Activated CD4-positive, alpha-beta T cell treated with anti-CD3 and anti-CD28 coated beads, Interleukin-2, amount 50 U/mL, for 4 hours (primary cell): ENCODE measurements around the gene PRR29.
"Not testable (repeated sequence)": the region's sequence is repeated elsewhere in the genome, so short reads cannot be mapped to it uniquely, and the experiment has no call there.

ENCODE experiments used
- DNase-seq, 2 experiments: peaks; one replicate each; pipeline ENCODE4 v3.0.0-alpha.2; 2020

The PRR29 gene

DNA sequence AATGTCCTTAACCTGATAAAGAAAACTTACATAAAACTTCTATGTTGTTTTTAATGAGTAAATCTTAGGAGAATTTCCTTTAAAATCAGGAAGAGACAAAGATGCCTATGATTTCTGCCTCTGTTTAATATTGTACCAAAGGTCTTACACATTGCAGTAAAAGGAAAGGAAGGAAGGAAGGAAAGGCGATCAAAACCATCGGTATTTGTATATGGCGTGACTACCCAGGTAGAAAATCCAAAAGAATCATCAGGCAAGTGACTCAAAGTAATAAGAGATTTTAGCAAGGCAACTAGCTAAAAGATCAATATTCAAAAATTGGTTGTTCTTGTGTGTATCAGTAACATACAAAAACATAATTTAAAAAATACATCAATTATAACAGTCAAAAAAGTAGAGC, 18.8 kb downstream of the PRR29 start:
- DNase-seq: no peak

DNA sequence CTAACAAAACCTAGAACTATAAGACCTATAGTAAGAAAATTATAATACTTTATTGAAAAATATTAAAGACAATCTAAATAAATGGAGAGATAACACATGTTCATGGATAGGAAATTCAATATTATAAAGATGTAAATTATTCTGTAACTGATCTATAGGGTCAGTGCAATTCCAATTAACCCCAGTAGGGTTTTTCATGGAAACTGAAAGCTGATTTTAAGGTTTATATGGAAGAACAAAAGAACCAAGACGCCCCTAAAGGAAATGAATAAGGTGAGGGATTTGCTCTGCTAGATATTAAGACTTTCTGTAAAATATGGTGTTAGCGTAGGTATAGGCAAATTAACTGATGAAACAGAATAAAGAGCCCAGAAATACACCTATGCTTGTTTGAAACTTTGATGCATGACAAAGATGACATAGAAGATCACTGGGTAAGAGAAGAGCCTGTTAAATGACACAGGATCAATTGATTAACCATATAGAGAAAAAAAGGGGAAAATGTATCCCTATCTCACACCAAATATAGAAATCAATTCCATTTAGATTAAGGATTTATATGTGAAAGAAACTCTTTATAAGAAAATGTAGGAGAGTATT, 19.3 kb downstream of the PRR29 start:
- DNase-seq: no peak

DNA sequence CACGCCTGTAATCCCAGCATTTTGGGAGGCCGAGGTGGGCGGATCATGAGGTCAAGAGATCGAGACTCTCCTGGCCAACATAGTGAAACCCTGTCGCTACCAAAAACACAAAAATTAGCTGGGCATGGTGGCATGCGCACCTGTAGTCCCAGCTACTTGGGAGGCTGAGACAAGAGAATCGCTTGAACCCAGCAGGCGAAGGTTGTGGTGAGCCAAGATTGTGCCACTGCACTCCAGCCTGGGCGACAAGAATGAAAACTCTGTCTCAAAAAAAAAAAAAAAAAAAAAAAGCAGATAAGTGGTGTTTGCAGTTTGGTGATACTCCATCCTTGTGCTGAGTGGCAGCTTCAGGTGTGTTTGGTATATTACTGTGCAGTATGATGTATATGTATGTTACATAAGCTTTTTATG, 21.4 kb downstream of the PRR29 start:
- not testable (repeated sequence) for DNase-seq

DNA sequence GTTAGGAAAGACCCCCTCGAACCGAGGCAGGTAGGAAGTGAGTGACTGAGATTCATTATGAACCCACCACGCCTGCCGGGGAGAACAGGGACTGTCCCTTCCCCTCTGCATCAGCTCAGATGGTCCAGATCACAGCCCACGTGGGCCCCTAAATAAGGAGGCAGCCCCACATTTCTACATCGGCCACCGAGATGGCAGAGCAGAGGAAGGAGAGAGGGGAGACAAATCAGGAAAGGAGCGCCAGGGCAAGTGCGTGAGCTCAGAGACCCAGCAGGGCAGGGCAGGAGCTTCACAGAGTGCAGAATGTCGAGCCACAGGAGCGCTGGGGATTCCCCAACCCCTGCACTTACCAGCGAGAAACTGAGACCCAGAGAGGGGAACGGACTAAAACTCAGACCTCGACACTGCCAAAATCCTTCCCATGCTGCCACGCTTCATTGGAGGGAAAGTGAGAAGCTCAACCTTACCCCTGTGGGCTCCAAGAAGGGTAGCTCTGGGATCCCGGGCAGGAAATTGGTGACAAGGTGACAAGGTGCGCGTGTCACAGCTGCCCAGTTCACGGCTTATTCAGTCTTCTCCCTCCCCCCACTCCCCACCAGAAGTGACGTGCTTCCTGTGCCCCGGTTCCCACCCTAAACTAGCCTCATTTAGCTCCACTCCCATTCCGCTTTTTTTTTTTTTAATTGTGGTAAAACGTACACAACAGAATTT, 22.1 kb downstream of the PRR29 start, which contains the start of gene ICAM2:
ICAM2 (minus strand) TSS at position 578 of the 711 bp plus-strand sequence. CDS start 13,942 bp downstream, outside the sequence.
- DNase-seq: peak; percentile 84 to 86

DNA sequence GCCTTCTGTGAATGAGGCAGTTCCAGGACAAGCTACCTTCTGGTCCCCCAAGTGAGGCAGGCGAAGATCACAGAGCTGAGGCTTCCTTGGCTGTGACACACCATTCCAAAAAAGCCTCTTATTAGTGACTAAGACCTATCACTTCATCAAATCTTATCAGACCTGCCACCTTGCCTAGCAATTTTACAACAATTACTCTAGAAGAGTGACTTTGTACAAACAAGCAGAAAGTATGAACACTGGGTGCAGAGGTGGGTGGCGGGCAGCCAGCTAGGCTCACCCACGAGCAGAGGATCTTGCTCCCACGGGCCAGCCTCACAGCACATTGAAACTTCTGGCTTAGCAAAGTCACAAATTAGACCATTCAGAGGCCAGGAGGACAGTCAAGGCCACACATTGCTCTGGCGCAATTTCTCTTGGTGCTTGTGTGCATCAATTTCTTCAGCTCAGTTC, 24.5 kb downstream of the PRR29 start:
- no peak for DNase-seq

DNA sequence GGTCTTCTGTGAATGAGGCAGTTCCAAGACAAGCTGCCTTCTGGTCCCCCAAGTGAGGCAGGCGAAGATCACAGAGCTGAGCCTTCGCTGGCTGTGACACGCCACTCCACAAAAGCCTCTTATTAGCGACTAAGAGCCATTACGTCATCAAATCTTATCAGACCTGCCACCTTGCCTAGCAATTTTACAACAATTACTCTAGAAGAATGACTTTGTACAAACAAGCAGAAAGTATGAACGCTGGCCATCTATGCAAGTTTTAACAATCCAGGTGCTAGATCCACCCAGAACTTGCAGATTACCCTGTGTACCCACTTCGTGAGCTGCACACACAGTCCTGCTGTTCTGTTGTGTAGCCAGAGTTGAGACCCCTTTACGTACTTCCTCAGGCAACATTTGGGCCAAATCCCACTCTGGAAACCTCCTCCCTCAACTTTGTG, 26.1 kb downstream of the PRR29 start:
- DNase-seq: no peak

DNA sequence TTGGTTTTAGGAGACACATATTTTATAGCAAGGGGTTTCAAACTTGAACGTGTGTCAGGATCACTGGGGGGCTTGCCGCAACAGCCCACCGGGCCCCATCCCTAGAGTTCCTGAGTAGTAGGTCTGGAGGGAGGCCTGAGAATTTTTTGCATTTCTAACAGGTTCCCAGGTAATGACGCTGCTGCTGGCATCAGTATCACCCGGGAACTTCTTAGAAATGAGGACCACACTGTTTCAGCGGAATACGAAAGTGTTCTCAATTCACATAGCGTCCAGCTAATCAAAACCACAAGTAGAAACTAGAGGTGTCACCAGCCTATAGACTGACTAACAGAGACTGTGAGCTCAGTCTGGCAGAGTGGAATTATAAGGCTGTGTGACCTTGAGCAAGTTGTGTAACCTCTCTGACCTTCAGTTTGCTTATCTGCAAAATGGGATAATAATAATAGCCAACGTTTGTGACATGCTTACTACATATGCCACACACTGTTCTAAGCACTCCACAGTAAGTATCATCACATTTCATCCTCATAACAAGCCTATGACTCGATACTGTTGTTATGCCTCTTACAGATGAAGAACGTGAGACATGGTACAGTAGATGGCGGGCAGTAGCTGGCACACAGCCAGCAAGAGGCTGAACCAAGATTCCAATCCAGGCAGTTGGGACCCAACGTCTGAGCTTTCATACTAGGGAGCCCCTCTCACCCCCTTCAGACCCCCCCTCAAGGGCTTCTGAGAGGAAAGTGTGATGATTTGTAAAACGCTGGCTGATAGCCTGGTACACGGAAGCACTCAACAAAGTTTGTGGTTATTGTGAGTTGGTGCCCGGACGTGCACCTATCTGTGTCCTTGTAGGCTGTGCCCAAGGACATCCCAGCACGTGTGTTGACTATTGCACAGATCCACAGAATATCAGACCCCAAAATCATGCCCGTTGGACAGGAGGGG, 26.9 kb downstream of the PRR29 start:
- peak in 1 of 2 experiments; percentile 26 for DNase-seq

DNA sequence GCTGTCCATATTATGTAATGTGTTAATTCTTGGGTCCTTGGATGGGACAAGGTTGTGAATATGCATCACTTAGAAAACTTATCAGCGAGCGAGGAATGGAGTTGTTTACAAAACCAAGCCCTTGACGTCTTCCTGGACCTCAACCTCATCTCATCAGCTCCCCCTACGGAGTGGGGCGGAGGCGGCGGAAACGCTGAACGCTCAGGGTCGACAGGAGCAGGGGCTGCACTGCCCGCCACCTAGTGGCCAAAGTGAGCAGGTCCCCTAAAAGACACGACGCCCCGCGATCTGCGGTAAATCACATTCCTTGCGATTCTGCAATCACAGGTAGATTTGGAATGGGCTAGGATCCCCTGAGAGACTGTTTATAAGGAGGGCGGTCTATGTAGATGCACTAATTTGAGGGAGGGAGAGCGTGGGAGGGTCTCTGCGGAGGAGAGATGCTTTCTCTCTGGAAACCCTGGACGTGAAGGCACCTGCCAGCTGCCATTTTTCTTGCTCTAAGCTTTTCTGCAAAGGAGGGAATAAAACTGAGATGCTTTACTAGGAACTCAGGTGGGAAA, 27.7 kb downstream of the PRR29 start:
- peak; percentile 84 to 87 for DNase-seq

DNA sequence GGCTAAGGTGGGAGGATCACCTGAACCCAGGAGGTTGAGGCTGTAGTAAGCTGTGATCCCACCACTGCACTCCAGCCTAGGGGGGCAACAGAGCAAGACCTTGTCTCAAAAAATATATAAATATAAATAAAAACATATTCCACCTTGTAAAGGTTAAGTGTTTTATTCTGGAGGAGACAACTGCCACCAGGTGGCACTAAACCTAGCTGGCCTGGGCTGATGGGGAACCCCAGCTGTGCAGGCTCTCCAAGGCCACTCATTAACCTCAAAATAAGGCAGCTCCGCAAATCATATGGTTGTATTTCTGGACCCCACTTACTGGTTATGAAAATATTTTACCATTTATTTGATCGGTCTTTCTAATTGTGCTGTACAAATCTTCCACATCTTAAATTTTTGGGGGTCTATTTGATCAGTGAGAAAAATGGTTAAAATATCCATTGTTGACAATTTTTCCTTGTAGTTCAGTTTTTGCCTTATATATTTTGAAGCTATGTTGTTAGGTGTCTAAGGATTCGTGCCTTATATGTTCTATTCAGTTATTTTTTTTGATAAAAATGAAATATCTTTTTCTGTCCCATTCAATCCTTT, 30.8 kb downstream of the PRR29 start:
- DNase-seq: peak; percentile 67 to 72

DNA sequence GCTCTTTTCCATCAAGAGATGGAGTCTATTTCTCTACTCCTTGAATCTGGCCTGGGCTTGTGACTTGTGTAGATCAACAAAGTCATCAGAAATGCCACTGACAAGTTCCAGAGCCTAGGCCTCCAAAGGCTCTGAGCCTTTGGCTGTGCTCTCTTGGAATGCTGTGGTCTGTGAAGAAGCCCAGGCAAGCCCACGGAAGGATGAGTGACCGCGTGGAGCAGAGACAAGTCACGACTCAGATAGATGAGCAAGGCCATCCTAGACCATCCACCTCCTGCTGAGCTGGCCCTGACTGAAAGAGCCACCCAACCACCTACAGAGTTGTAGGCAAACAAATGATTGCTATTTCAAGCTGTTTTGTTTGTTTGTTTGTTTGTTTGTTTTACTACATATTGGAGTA, 33.9 kb downstream of the PRR29 start:
- DNase-seq: no peak

DNA sequence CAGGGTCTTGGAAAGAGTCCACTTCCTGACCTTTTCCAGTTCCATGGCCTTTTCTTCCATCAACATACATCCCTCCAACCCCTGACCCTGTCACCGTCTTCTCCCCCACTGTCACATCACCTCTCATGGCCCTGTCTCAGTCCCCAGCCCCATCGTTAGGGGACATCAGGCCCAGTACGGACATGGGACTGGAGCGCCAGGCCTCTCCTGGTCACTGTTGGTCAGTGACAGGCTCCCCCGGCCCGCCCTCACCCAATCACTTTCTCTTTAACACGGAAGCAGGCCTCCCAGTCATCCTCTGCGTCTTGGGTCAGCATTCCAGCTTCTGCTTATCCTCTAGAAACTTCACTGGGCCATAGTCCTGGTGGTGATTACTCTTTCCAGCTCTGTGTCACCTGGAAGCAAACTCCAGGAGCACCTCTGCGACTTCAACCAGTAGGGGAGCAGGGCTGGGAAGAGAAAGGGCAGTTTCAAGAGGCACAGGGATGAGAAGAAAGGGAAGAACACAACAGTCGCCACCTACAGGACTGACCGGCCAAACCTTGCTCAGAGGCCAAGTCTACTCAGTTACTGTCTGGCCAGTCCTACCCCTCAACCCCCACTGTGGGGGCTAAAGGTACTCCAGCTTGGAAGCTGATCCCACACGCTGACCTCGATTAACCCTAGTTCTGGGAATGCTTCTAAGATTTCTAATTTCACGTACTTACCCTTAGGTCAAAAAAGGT, 38.2 kb downstream of the PRR29 start:
- DNase-seq: no peak

DNA sequence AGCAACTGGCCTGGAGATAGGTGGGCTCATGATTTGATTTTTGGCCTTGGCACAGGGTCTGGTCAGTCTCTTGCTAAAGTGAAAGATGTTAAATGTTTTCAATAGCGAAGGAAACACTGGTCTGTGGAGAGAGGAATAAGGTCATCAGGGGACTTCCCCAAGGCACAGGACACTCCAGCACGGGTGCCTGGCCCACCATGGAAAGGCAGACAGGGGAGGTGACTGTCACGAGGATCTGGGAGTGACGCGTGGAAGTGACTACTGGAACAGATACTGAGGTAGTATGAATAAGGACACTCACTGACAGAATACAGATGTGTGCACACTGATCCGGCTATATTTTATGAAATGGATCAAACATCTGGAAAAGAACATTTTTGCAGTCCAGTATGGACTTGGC, 39.0 kb downstream of the PRR29 start:
- DNase-seq: no peak

DNA sequence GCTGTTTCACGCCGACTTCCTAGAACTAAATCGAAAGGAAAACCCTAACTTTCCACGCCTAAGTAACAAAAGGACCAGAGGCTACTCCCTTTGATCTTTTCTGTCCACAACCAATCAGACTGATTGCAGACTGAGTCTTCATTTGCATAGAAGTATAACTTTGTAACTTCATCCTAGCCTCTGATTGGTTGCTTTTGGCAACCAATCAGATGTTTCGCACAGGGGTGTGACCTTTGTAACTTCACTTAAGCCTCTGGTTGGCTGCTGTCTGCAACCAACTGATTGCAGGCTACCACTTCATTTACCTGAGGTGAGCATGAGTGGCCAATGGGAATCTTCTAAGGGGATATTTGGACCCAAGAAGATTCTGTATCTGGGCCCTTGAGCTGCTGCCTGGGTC, 39.7 kb downstream of the PRR29 start:
- DNase-seq: no peak

DNA sequence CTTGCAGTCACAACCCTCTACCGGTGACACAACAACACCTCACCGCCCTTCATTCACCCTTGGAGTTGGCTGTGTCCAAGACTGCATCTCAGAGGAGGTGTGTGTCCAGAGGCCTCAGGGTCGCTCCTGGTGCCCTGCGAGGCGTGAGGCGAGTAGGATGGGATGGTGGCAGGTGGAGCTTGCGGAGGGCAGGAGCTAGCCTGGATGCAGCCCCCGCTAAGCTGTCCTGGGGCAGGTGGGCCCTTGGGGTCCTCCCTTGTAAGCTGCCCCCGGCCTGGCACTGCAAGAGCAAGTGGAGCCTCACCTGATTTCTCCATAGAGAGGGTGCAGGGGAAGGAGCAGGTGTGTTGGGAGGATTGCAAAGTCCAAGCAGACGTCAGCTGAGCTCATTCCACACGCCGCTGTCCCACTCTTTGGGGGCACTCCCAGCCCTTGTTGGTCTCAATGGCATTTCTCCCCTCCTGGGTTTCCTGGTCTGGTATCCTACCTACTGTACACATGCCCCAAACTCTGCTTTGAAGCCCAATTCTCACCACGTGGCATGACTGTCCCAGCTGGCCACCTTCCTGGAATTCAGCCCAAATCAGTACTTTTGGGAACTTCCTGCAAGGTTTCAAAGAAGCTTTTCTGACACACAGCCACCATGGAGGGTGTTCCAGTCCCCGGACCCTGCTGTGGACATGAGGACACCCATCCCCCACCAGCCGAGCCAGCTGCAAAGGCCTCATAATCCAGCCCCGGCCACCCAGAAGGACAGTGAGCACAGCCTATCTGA, 40.4 kb downstream of the PRR29 start:
- DNase-seq: no peak

DNA sequence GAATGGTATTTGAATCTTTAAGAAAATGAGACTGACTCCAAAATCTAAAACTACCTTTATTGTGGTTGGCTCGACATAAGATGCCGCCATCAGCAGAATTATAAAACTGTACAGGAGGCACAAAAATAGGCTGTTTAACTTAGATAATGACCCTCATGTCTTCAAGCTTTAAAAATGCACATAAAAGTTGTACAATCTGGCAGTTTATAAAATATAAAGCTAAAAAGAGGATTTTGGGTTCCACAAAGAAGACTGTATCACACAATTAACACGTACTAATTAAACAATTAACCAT, 40.9 kb downstream of the PRR29 start:
- no peak for DNase-seq

DNA sequence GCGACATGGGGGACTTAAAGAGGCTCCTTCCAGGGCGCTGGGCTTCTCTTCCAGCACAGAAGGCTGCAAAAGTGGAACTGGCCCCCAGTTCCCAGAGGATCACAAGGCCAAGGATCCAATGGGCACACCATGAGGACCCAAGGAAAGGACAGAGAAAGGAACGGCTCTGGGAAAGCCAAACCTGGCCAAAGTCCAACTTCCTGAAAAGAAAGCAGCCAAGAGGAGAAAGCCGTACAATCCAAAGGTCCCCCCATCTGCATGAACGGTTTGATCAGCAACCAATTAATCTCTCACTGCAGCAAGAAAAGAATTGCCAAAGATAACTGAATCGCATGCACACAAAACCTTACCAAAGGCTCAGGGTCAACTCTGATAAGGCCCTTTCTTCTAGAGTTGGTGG, 42.1 kb downstream of the PRR29 start:
- DNase-seq: no peak

DNA sequence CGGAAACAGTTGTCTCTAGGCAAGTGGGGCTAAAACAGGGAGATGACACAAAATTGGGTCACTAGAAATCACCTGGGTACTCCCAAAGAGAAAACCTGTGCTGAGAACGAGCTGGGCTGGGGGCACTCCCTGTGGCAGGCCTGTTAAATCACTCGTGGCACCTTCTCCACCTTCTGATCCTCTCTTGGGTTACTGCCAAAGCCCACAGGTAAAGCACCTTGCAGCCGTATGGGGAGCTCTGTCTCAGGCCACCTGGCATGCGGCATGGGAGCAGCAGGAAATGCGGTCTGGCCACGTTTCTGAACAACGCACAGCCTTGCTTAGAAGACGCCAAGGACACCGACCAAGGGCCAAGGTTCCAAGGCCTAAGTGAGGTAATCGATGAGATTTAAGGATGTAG, 43.8 kb downstream of the PRR29 start:
- DNase-seq: no peak

DNA sequence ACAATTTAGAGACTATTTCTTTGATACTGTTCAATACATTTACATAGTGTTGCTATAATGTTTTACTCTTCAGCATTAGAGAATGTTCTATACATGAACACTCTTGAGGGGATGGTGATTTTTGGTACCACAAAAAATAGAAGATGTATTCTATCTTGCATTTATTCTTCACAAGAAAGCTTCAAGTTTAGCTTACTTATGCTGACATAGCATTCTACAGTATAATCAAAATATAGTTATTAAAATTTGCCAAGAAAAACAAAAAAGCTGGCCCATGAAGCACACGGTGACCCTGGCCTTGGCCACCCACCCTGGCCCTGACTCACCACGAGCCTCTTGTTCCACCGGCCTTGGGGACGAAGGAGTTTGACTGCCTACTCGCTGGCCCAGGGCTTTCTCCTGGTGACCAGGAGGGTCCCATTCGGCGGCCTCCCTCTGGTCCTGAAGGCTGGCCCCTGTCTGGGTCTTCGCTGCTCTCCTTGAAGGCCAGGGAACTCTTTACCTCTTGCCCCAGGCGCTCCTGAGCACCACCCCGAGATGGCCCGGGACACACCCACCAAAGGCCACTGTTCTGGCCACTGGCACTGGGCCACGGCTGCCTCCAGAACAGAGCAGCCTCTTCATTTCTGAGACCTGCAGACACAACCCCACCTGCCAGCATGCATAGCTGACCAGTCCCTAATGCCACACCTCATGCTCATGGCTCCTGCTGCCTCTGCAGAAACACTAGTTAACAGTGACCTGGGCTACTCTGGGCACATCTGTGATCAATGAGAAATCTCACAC, 44.7 kb downstream of the PRR29 start:
- no peak for DNase-seq

DNA sequence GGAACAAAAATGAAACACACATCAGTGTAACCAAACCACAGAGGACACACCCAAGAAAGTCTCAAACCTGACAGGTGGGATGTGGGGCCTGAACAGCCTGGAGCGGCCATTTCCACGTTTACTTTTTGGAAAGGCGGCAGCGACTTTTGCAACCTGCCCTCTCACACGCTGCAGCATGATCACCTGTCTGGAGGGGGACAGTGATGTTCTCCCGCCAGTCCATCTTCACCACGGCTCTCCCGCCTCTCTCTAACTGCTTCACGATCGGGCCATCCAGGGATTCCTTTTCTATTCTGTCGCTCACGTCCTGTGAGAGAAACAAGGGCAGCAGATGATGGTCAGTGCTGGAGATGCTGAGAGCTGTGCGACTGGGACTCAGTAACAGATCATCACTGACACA, 47.0 kb downstream of the PRR29 start:
- DNase-seq: no peak

DNA sequence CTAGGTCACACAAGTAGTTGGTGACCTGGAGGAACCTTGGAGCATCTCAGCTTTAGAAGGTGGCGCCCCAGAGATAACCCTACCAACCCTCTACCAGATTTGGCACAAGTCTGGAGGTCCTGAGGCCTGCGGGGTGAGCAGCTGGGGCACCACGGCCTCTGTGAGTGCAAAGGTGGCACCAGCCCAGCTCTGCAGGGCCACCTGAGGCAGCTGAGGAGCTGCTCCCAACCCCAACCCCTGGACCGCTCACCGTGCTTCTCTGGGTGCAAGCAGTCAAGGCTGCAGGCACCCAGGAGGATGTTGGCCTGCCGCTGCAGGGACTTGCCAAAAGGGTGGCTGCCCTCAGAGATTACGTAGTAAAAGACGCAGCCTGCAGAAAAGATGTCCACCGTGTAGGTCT, 50.7 kb downstream of the PRR29 start:
- DNase-seq: no peak

DNA sequence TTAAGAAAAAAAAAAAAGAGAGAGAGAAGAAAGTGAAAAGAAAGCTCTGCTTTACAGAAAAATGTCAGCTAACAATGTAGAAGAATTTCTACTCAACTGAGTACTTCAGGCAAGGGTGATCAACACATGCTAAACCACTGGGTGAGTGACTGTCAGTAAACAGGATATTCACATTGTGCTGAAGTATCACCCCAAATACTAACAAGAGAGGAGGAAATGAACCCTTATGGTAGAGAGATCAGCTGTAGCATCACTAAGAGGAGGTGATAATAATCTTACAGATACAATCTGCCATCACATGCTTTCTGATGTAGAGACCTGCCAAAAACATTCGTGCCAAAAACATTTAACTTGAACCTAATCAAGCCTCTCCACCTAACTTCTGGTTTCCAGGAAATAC, 53.0 kb downstream of the PRR29 start:
- DNase-seq: no peak
